ENCODE results near the gene NDC80.
"Not testable (repeated sequence)": the region's sequence is repeated elsewhere in the genome, so short reads cannot be mapped to it uniquely, and the experiment has no call there.

The NDC80 gene

GRCh38 chr18:2629003-2629402 lies 57.6 kb downstream of the NDC80 start:
- no peak for DNase-seq

GRCh38 chr18:2635586-2635985 lies 64.2 kb downstream of the NDC80 start:
- DNase-seq, result no peak

- DNase-seq, result no peak
Observed at GRCh38 chr18:2636126-2636631, 64.8 kb downstream of the NDC80 start.

GRCh38 chr18:2641638-2642037 lies 70.3 kb downstream of the NDC80 start:
- DNase-seq, result peak; percentile 76

GRCh38 chr18:2642771-2643170 lies 71.4 kb downstream of the NDC80 start:
- DNase-seq, result no peak

- peak; percentile 43 for DNase-seq
Observed at GRCh38 chr18:2644535-2644934, 73.2 kb downstream of the NDC80 start.

GRCh38 chr18:2651981-2652380 lies 80.6 kb downstream of the NDC80 start:
- DNase-seq, result no peak

GRCh38 chr18:2653467-2653866 lies 82.1 kb downstream of the NDC80 start:
- DNase-seq, result no peak

GRCh38 chr18:2654169-2654927 lies 83.0 kb downstream of the NDC80 start:
- DNase-seq, result no peak

GRCh38 chr18:2654928-2655177 lies 83.5 kb downstream of the NDC80 start:
- DNase-seq, result peak; percentile 89

GRCh38 chr18:2655178-2655953 lies 84.0 kb downstream of the NDC80 start, which contains the start of gene SMCHD1:
SMCHD1 (plus strand) TSS chr18:2655726; CDS start chr18:2656076, 350 bp downstream.
- peak; percentile 92 for DNase-seq

GRCh38 chr18:2655954-2656236 lies 84.5 kb downstream of the NDC80 start:
- DNase-seq, result no peak

- peak; percentile 73 for DNase-seq
Observed at GRCh38 chr18:2656237-2656980, 85.1 kb downstream of the NDC80 start.

- DNase-seq, result no peak
Observed at GRCh38 chr18:2656981-2657512, 85.7 kb downstream of the NDC80 start.

- DNase-seq, result peak; percentile 51
Observed at GRCh38 chr18:2657788-2658458, 86.6 kb downstream of the NDC80 start.

GRCh38 chr18:2660849-2661248 lies 89.5 kb downstream of the NDC80 start:
- not testable (repeated sequence) for DNase-seq

GRCh38 chr18:2662288-2662687 lies 90.9 kb downstream of the NDC80 start:
- DNase-seq, result not testable (repeated sequence)

- DNase-seq, result no peak
Observed at GRCh38 chr18:2662990-2663389, 91.6 kb downstream of the NDC80 start.

Measured in CD4-positive, alpha-beta T cell treated with Interleukin-17A for 1 hour (primary cell).